Common myeloid progenitor, CD34-positive (primary cell): ENCODE measurements around the gene COL8A1.

Experiments
- CTCF ChIA-PET: fragments of 350-600 bp; sonication (Branson Sonifier 250); formaldehyde crosslinking; loops from one replicate; lab custom pipeline; 2021; ENCODE audit warnings: antibody characterized with exemption; lab: Charles Lee
- POLR2A ChIA-PET: fragments of 350-600 bp; sonication (Branson Sonifier 250); formaldehyde crosslinking; loops from one replicate; lab custom pipeline; 2021; ENCODE audit warnings: antibody characterized with exemption; lab: Charles Lee
- DNase-seq, 3 donors: peaks; one replicate each; pipeline versions ENCODE4 v3.0.0 to v3.0.0-alpha.2; 2013
- H3K27ac ChIP-seq, 2 experiments: 1 replicate in 1 of 2; 2 replicates in 1 of 2; pipeline ENCODE4 v1.7.0; 2013; ENCODE audit warnings: inconsistent platforms in 2 of 2, low read length in 2 of 2, mild to moderate bottlenecking in 2 of 2, low read depth in 1 of 2, moderate library complexity in 1 of 2; ENCODE audit not compliant: severe bottlenecking in 2 of 2, insufficient read depth in 1 of 2, poor library complexity in 1 of 2
- H3K27me3 ChIP-seq, 5 experiments: replicated peaks in 2 of 5; 1 replicate in 3 of 5; 2 replicates in 2 of 5; pipeline versions ENCODE4 v1.6.1 to v1.7.0; 2013; ENCODE audit warnings: low read length in 4 of 5, mild to moderate bottlenecking in 2 of 5, moderate library complexity in 2 of 5, inconsistent platforms in 1 of 5; ENCODE audit not compliant: insufficient read depth in 5 of 5, control insufficient read depth in 4 of 5
- H3K36me3 ChIP-seq, 4 experiments: 1 replicate in 2 of 4; 2 replicates in 2 of 4; pipeline versions ENCODE4 v1.6.1 to v1.7.0; 2013; ENCODE audit warnings: low read length in 3 of 4, control low read depth in 1 of 4, mild to moderate bottlenecking in 1 of 4; ENCODE audit not compliant: control insufficient read depth in 4 of 4, insufficient read depth in 4 of 4
- H3K4me1 ChIP-seq, 4 experiments: 1 replicate in 3 of 4; 2 replicates in 1 of 4; pipeline versions ENCODE4 v1.6.1 to v1.7.1; 2013; ENCODE audit warnings: low read length in 3 of 4, mild to moderate bottlenecking in 3 of 4, control low read depth in 1 of 4, inconsistent platforms in 1 of 4, moderate library complexity in 1 of 4; ENCODE audit not compliant: control insufficient read depth in 4 of 4, insufficient read depth in 4 of 4; ENCODE audit errors: control extremely low read depth in 1 of 4
- H3K4me3 ChIP-seq, 7 experiments: 1 replicate in 4 of 7; 2 replicates in 3 of 7; pipeline versions ENCODE4 v1.5.1 to v1.7.0; 2013; ENCODE audit warnings: mild to moderate bottlenecking in 7 of 7, low read length in 6 of 7, moderate library complexity in 6 of 7, inconsistent platforms in 2 of 7, low read depth in 2 of 7, control low read depth in 1 of 7; ENCODE audit not compliant: insufficient read depth in 4 of 7, control insufficient read depth in 1 of 7; ENCODE audit errors: extremely low read depth in 1 of 7
- H3K9me3 ChIP-seq, 5 experiments: 1 replicate in 4 of 5; 2 replicates in 1 of 5; pipeline versions ENCODE4 v1.6.1 to v1.7.1; 2013; ENCODE audit warnings: low read length in 4 of 5, mild to moderate bottlenecking in 2 of 5, inconsistent platforms in 1 of 5, low read depth in 1 of 5, moderate library complexity in 1 of 5; ENCODE audit not compliant: control insufficient read depth in 4 of 5, insufficient read depth in 2 of 5; ENCODE audit errors: control extremely low read depth in 1 of 5
- WGBS: methylation state at CpG from one replicate; pipeline ENCODE4 v1.1.5; 2013; ENCODE audit not compliant: insufficient coverage; 5-methylcytosine and 5-hydroxymethylcytosine counted together

COL8A1 gene

GRCh38 chr3:99712291-99712954 lies 74.0 kb downstream of the COL8A1 start:
- no peak overlapping the region for H3K27ac ChIP-seq
- 96% methylated on average over 4 of the region's 5 CpGs for WGBS
- CTCF ChIA-PET, result no interaction called here

GRCh38 chr3:99713440-99713839 lies 75.0 kb downstream of the COL8A1 start:
- no peaks in the 10 kb centered on the region for H3K27me3 ChIP-seq
- H3K4me1 ChIP-seq, result no peaks in the 10 kb centered on the region
- no peak overlapping the region for H3K4me3 ChIP-seq
- WGBS, result 87% methylated on average over 4 of the region's 5 CpGs
- no peak overlapping the region for H3K27ac ChIP-seq
- no peak for DNase-seq
- no peaks in the 10 kb centered on the region for H3K36me3 ChIP-seq
- H3K9me3 ChIP-seq, result no peaks in the 10 kb centered on the region
- CTCF ChIA-PET, result interaction anchor here (1.0 kb wide), 1 partner anchor 25 kb away, joined by 3 read pairs; no protein-coding TSS in a partner anchor
- POLR2A ChIA-PET, result no interaction called here

More at GRCh38 chr3:99712291-99712954, 74.0 kb downstream of the COL8A1 start:
- no peak overlapping the region for H3K4me3 ChIP-seq
- no peaks in the 10 kb centered on the region for H3K36me3 ChIP-seq
- no peaks in the 10 kb centered on the region for H3K9me3 ChIP-seq
- no peaks in the 10 kb centered on the region for H3K4me1 ChIP-seq
- POLR2A ChIA-PET, result no interaction called here
- no peaks in the 10 kb centered on the region for H3K27me3 ChIP-seq
- DNase-seq, result no peak

- H3K4me1 ChIP-seq, result no peaks in the 10 kb centered on the region
- H3K9me3 ChIP-seq, result no peaks in the 10 kb centered on the region
- 88% methylated on average over 1 of the region's 1 CpG for WGBS
- ChIA-PET POLR2A (no interaction called here), CTCF (interaction anchor here (1.0 kb wide), 1 partner anchor 26 kb away, joined by 3 read pairs; no protein-coding TSS in a partner anchor)
- H3K27ac ChIP-seq, result no peak overlapping the region
- no peaks in the 10 kb centered on the region for H3K36me3 ChIP-seq
- no peak for DNase-seq
- H3K27me3 ChIP-seq, result no peaks in the 10 kb centered on the region
- no peak overlapping the region for H3K4me3 ChIP-seq
Measured at GRCh38 chr3:99714146-99714545, 75.8 kb downstream of the COL8A1 start.

GRCh38 chr3:99714575-99714974 lies 76.2 kb downstream of the COL8A1 start:
- H3K9me3 ChIP-seq, result no peaks in the 10 kb centered on the region
- CTCF ChIA-PET, result interaction anchor here (1.0 to 1.1 kb wide), 2 partner anchors 26 to 27 kb away, joined by 3 read pairs; no protein-coding TSS in a partner anchor
- H3K4me1 ChIP-seq, result no peaks in the 10 kb centered on the region
- no peak overlapping the region for H3K27ac ChIP-seq
- WGBS, result 100% methylated on average over 1 of the region's 2 CpGs
- H3K27me3 ChIP-seq, result no peaks in the 10 kb centered on the region
- DNase-seq, result no peak
- H3K4me3 ChIP-seq, result no peak overlapping the region
- POLR2A ChIA-PET, result no interaction called here
- no peaks in the 10 kb centered on the region for H3K36me3 ChIP-seq

GRCh38 chr3:99716463-99716995 lies 78.1 kb downstream of the COL8A1 start:
- POLR2A ChIA-PET, result no interaction called here
- Histone ChIP-seq H3K27me3 (peaks cover 0 to 3% (median 0%) of the 10 kb centered on the region in 5 experiments), H3K4me3 (no peak overlapping the region), H3K27ac (no peak overlapping the region), H3K9me3 (no peaks in the 10 kb centered on the region), H3K36me3 (no peaks in the 10 kb centered on the region), H3K4me1 (no peaks in the 10 kb centered on the region)
- DNase-seq, result no peak
- 87% methylated on average over 2 of the region's 3 CpGs for WGBS
- CTCF ChIA-PET, result no interaction called here

GRCh38 chr3:99720985-99721632 lies 82.7 kb downstream of the COL8A1 start:
- peaks cover 0 to 3% (median 0%) of the 10 kb centered on the region in 5 experiments for H3K27me3 ChIP-seq
- no peak overlapping the region for H3K4me3 ChIP-seq
- DNase-seq, result no peak
- CTCF ChIA-PET, result no interaction called here
- H3K9me3 ChIP-seq, result no peaks in the 10 kb centered on the region
- H3K4me1 ChIP-seq, result no peaks in the 10 kb centered on the region
- H3K27ac ChIP-seq, result no peak overlapping the region
- H3K36me3 ChIP-seq, result no peaks in the 10 kb centered on the region
- WGBS, result 87% methylated on average over 6 of the region's 8 CpGs
- POLR2A ChIA-PET, result no interaction called here

GRCh38 chr3:99721633-99722007 lies 83.2 kb downstream of the COL8A1 start:
- Histone ChIP-seq H3K27me3 (peaks cover 0 to 3% (median 0%) of the 10 kb centered on the region in 5 experiments), H3K27ac (no peak overlapping the region), H3K9me3 (no peaks in the 10 kb centered on the region), H3K4me1 (no peaks in the 10 kb centered on the region), H3K4me3 (no peak overlapping the region), H3K36me3 (no peaks in the 10 kb centered on the region)
- ChIA-PET POLR2A (no interaction called here), CTCF (no interaction called here)
- WGBS, result 100% methylated on average over 1 of the region's 2 CpGs
- no peak for DNase-seq
